HG03280 (cell line): ENCODE results near the gene LHPP.

Experiments used
- ATAC-seq: cut with Tn5 transposase; IDR thresholded peaks from one replicate; pipeline ENCODE4 v1.9.1; 2021; ENCODE audit warnings: mild to moderate bottlenecking, moderate library complexity; ENCODE audit not compliant: unreplicated experiment

LHPP gene

DNA sequence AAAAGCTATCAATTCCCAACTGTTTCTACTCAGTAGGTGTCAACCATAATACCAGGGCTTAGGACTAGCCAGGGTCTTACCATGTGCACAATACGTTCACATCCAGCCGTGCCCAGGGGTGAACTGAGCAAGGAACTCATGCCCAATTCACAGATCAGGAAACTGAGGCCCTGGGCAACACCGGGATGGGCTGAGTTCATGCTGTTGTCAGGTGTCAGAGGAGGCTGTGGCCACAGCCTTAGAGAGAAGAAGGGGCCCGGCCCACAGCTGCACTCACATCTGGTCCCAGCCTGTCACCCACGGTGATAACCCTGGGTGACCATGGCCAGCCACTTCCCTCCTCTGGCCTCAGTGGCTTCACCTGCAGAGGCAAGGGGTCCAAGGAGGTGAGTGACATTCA, 190.6 kb downstream of the LHPP start:
- ATAC-seq, result no peak

DNA sequence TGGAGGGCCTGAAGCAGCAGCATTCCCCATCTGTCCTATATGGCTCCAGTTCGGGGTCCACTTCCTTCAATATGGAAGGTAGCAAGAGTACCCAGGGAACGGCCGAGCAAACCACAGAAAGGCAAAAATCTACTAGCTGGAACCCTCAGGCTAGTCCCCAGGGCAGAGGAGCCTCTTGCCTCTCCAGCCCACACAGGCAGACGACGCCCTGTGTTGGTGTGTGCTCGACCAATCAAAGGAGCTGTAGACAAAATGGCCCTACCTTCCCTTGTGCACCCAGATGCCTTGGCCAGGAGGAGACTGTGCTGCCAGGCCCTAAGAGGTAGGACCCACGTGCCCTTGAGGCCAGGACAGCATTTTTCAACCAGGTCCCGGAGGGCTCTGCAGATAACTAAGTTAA, 191.1 kb downstream of the LHPP start:
- no peak for ATAC-seq

DNA sequence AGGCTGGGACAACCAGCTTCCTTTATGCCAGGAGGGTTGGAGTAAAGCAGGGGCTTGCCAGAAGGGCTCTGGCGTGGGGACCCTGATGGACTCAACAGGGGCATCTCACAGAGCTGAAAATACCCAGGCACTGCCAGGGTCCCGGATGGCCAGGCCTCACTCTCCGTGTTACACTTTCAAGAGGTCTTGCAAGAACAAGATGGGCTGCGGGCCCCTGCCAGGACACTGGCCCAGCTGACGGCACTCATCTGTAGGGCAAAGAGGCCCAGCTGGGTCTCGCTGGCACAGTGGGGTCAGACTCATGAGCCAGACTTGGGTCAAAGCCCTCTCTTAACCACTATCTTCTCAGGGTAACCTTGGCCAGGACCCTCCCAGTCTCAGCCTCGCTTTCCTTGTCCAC, 191.7 kb downstream of the LHPP start:
- no peak for ATAC-seq

DNA sequence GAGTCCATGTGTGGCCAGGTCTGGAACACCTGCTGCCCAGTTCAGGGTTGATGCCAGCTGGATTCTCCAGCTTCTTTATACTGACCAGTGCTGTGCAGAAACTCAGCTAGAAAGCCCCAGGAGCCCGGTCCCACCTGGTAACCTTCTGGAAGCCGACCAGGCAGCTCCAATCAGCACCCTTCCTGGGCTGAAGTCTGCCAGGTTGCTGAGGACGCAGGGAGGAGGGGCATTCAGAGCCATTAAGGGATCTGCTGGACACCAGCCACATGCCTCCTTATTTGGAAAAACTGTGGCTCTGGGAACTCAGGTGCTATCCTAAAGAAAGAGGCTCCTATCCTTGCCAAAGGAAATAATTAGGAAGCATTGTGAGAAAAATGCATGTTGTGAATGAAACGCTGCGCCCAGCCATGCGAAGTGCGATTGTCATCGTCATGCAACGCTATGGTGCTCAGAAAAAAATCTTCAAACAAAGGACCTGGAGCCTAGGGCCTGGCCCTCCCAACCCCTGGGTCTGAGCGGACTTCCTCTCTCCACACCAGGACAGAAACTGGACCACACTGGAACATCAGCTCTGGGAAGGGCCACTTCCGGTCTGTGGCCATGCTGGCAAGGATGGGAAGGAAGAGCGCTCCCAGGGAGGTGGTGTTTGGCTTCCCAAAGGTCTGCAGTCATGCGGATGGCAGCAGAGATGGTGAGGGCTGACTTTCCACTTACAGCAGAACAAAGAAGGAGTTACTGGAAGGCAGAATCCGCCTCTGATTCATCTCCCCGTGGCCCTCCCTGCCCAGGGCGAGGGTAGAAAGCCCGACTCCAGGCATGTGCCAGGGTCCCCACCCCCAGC, 192.4 kb downstream of the LHPP start:
- no peak for ATAC-seq

DNA sequence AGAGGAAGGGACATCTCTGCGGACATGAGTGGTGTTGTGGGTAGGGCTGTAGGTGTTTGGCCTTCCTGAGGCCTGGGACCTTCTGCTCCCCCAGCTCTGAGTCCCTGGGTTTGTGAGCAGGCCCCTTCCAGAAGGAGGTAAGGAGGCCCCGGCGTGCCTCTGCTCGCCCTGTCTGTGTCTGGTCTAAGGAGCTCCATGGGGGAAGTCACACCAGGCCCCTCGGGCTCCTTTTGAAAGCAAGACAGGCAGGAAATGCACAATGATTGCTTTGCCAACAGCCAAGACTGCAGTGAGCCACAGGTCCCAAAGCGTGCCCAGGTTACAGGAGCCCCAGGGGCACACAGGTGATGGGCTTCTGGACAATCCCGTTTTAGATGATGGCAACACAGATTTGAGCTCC, 193.1 kb downstream of the LHPP start:
- no peak for ATAC-seq

DNA sequence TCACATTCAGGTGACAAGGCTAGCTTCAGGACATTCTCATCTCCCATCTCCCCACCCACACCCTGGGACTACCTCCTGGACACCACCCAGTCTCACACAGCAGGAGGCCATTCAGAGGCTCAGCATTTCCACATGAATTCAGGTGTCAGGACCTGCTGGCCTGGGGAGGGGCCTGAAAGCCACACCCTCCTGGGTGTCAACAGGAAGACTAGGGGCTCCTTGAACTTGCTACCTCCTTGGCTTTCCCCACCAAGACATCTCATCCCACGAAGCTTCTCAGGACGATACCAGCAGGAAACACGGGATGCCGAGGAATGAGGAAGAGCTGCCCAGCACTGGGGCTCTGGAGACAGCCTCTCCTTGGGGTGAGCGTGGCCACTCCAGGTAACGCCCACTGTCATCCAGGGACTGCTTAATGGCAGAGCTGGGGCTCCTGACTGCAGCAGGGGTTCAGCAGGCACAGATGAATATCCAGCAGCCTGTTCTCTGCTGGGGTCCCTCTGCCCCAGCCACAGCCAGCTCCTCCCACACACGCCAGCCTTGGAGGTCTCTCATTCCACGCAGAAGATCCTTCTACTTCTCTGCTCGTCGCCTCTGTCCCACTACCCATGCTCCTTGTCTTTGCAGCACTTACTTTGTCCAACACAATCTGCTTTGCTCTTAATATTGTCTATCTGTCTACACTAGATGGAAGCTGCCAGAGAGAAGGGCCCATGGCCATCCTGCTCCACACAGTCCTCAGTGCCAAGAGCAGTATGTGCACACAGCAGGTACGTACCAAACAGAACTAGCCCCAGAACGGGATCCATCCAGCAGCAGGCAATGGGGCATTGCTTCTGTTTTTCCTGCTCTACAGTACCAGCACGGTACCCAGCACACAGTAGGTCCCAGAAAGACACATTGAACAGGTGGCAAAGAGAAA, 193.8 kb downstream of the LHPP start:
- no peak for ATAC-seq

DNA sequence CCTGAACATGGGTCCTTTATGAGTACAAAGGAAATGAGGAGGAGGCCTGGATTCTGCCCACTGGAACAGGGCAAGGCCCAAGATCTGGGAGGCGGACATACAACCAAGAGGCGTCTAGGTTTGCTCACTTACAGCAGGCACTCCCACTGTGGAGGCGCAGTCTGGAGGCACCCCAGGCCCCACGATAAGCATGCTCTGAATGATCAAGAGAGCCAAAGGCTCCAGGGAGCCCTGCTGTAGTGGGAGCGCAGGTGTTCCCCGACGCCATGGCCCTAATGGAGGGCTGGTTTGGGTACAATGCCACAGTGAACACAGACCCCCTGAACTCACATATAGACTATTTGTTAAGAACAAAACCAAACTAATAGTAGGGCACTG, 194.5 kb downstream of the LHPP start:
- ATAC-seq, result no peak

DNA sequence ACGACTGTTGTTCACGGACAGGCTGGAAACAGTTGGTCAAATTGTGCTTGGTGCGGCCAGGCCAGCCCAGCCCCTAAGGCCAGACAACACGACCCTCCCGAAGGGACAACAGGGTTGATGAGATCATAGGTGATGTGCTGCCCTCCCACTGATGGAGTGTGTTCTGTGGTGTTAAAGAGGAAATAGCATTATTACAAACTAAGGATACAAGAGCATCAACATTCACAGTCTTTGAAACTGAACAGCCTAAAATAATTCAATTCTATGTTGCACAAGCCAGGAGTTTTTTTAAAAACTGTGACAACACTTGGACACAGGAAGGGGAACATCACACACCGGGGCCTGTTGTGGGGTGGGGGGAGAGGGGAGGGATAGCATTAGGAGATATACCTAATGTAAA, 194.9 kb downstream of the LHPP start:
- no peak for ATAC-seq

DNA sequence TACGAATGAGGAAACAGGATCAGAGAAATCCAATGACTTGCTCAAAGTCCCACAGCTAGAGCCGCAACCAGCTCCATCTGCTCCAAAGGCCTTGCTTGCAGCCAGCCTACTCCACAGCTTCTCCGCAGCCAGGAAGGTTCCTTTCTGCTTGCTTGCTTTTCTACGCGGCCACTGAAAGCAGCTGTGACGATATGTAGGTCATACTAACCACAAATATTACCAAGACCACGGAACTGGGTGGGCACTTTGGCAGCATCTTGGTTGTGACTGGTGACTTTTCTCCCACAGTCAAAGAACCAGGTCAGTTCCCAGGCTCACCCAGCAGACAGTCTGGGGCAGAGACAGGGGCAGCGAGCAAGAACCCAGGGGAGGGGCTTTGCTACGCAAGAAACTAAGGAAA, 196.2 kb downstream of the LHPP start:
- ATAC-seq, result no peak

DNA sequence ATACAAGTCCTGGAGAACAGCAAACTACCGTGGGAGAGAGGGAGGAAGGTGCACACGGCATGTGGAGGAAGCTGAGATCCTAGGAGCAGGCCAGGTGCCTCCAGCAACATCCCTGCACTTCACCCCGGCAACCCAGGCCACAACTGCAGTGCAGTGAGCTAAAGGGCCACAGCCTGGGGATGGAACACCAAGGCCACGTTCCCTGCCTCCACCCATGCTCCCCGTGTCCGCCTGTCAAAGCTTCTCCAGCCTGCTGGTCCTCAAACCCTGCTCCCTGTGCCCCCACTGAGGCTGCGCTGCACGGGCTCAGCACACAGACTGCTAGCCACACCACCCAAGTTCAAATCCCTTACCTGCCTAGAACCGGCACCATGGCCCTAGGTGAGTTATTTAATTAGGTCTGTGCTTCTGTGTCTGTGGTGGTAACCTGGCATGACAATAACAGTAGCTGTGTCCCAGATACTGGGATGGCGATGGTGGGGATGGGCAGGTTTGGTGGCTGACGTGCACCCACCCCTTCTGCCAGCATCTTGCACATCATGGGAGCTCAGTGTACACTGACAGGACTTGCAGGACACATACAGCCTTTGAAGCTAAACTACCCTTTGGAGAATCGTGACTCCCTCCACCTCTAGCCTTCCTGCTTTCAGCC, 197.1 kb downstream of the LHPP start:
- ATAC-seq, result no peak

DNA sequence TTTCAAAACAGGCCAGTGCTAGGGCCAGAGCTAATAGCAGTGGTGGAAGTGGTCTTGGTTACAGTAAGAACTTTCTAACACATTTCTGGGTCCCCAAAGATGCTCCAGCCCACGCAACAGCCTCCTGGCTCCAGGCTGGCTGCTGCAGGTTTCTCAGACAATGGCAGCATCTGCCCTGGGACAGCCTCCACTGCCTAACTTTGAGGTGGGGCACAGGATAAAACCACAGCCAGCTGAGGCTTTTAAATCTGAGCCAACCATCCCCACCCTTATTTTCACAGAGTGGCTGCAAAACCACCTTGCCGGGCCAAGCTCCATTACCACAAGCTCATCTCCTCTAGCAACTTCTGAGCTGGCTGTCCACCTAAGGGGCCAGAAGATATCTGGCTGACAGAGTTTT, 197.8 kb downstream of the LHPP start:
- no peak for ATAC-seq

DNA sequence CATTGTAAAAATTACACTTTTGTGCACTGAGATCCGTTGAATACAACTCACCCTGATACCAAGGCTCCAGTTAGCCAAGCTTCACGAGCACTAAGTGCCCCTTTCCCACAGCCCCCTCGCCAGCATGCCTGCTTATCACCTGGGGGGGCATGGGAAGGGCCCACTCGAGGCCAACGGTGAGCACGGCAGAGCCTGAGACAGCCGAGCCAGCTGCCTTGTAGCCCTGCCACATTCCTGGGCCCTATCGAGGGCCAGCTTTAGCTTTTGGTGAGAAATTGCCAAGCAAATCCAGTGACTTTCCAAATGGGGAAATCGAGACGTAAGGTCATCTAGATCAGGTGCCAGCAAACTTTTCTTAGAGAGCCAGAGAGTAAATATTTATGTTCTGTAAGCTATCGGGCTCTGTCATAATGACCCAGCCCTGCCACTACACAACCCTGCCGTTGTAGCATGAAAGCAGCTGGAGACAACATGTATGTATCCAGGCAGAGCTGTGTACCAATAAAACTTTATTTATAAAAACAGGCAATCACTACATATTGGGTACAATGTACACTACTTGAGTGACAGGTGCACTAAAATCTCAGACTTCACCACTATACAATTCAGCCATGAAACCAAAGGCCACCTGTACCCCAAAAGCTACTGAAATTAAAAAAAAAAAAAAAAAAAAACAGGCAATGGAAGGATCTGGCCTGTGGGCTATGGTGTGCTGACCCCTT, 198.9 kb downstream of the LHPP start:
- ATAC-seq, result no peak

DNA sequence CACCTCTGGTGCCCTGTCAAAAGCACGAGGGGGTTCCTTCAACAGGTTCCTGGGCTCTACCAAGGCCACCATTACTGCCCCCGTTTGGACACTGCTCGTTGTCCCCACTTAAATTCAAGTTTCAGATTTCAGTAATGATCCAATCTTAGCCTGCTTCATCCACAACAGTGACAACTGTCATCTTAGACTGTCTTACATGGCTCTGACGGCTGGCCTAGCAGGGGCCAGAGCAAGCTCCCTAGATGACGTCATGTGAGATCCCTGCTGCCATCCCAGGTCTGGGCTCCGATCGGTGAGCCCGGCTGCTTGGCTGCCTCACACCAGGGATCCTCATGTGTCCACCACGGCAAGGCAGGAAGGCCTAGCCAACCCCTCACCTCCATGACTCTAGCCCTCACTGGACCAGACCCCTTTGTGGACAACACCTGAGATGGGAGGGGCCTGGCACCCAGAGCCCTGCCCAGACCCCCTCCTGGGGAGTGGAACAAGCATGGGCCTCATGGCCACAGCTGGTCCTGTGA, 200.1 kb downstream of the LHPP start:
- no peak for ATAC-seq

DNA sequence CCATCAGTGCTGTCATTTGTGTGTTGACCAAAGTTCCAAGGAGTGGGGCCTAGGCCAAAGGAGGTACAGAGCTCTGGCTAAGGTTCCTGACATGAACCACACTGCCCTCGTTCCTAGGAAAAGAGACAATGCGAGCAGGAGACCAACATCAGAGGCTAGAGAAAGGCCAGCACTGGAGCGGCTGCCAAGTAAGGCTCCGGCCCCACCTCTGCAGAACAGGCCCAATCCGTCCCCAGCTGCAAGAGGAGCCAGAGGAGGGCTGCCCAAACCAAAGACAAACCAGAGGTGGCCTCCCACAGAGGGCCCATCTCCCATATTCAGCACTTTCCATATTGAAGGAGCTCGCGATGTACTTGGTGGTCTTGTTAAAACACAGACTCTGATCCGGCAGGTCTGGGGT, 201.6 kb downstream of the LHPP start:
- ATAC-seq, result no peak
